ENCODE data around the gene DNAH2.

Gene DNAH2

GRCh38 chr17:7836596-7837407 lies 119.3 kb downstream of the DNAH2 start:
- no peak for TF ChIP-seq CTCF (IDR thresholded peaks at IDR 0.05; ENCODE audit: low read depth, low read length, missing control alignments)
- in situ Hi-C loops (cut with HindIII; ENCODE audit: low pct_ligation_motif_present, low sequenced_read_pairs), result no loop called here
- peak; percentile 76 for DNase-seq

GRCh38 chr17:7837408-7838088 lies 120.0 kb downstream of the DNAH2 start:
- no peaks in the 10 kb centered on the region for H3K27me3 ChIP-seq (replicated peaks)
- peaks cover 3% of the 10 kb centered on the region for H3K36me3 ChIP-seq (replicated peaks)
- TF ChIP-seq CTCF (IDR thresholded peaks at IDR 0.05; ENCODE audit: low read depth, low read length, missing control alignments), result no peak
- no peak overlapping the region for H3K27ac ChIP-seq
- no peak for DNase-seq
- in situ Hi-C loops (cut with HindIII; ENCODE audit: low pct_ligation_motif_present, low sequenced_read_pairs), result no loop called here
- H3K4me3 ChIP-seq (ENCODE audit: low read depth, low read length), result peak overlapping the region; percentile 43

More at GRCh38 chr17:7836596-7837407, 119.3 kb downstream of the DNAH2 start:
- Histone ChIP-seq H3K27ac (peak overlapping the region; percentile 89), H3K27me3 (replicated peaks) (no peaks in the 10 kb centered on the region), H3K36me3 (replicated peaks) (peaks cover 3% of the 10 kb centered on the region), H3K4me3 (ENCODE audit: low read depth, low read length) (peak overlapping the region; percentile 74)

DNA sequence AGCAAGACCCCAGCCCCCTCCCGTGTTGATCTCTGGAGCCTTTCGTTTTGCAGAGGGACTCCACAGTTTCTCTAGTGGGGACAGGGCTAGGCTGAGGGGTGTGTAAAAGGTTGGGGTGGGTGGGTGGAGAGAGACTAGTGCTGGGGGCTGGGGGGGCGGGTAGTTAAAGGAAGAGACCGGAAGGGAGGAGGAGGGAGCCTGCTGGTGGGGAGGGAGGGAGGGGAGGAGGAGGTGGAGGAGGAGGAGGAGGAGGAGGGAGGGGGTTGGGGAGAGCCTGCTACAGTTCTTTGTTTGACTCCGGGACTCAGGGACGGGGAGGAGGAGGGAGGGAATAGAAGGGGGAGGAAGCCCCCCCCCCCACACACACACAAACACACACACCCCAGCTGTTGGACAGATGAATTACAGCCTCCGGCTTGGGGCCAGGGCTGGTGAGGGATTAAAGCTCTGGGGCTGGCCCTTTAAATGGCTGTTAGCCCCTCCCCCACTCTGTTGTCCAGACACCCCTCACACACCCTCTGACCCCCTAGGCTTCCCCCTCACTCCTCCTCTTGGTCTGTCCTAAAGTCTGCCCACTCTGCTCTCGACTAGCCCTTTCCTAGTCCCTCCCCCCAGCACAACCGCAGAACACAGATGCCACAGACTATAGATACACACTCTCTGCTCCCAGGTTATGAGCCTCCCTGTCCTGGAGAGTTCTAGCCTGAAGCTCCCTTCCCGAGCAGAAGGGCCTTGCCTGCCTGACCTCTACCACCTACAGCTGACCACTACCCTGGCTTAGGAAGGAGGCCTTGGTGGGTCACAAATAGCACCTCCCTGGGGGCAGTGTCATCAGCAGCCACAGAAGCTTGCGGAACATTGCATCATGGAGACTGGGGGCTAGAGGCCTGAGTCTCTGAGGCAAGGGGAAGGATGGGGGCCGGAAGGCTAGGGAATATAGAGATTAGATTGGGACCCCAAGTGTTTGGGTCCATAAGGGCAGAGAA lies 120.8 kb downstream of the DNAH2 start:
- peak; percentile 34 for DNase-seq
- peak overlapping the region; percentile 43 for H3K4me3 ChIP-seq (ENCODE audit: low read depth, low read length)
- peaks cover 3% of the 10 kb centered on the region for H3K36me3 ChIP-seq (replicated peaks)
- no peaks in the 10 kb centered on the region for H3K27me3 ChIP-seq (replicated peaks)
- no peak for TF ChIP-seq CTCF (IDR thresholded peaks at IDR 0.05; ENCODE audit: low read depth, low read length, missing control alignments)
- peak overlapping the region; percentile 16 for H3K27ac ChIP-seq
- in situ Hi-C loops (cut with HindIII; ENCODE audit: low pct_ligation_motif_present, low sequenced_read_pairs), result no loop called here

DNA sequence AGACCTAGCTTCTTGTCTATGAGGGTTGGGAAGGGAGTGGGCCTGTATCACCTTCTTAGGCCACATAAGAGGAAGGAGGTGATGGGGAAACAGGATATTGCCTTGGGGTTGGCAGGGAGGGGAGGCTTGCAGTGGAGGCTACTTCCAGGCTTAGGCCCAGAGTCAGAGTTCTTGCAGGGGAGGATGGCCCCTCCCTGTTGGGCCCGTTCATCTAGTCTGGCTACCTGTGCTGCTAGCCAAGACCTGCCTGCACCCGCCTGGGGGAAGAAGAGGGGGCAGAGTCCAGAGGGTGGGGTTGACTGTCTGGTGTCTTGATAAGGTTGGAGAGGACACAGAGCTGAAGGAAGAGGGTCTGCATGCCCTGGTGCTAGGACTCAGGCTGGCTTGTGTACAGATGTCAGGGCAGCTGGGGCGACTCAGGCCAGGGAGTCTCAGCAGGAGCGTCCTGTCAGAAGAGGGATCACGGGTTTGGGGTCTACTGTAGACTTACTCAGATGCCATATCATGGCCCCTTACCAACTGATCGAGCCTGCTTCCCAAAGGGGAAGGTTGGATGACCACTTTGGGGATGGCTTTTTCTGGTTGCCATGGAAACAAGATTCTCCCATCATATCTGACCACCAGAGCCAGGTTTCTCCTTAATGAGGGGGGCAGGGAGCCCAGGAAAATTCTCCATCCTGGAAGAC lies 121.8 kb downstream of the DNAH2 start:
- no peak for DNase-seq
- no peak overlapping the region for H3K4me3 ChIP-seq (ENCODE audit: low read depth, low read length)
- in situ Hi-C loops (cut with HindIII; ENCODE audit: low pct_ligation_motif_present, low sequenced_read_pairs), result no loop called here
- H3K27me3 ChIP-seq (replicated peaks), result no peaks in the 10 kb centered on the region
- no peak for TF ChIP-seq CTCF (IDR thresholded peaks at IDR 0.05; ENCODE audit: low read depth, low read length, missing control alignments)
- H3K36me3 ChIP-seq (replicated peaks), result peaks cover 3% of the 10 kb centered on the region
- no peak overlapping the region for H3K27ac ChIP-seq

DNA sequence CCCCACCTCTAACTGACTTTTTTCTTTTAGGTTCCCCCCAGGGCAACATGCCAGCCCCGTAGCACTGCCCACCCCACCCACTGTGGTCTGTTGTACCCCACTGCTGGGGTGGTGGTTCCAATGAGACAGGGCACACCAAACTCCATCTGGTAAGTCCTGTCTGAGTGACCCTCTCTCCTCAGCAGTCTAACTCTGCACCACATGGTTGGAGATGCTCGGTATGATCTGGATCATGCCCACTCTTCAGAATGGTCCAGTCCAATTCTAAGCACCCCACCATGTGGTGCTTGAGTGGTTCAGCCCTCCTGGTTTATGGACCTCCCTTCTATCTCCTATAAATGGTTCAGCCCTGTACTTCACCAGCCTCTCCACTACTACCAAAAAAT lies 122.3 kb downstream of the DNAH2 start:
- no peak for DNase-seq
- H3K27me3 ChIP-seq (replicated peaks), result no peaks in the 10 kb centered on the region
- peaks cover 3% of the 10 kb centered on the region for H3K36me3 ChIP-seq (replicated peaks)
- no peak for TF ChIP-seq CTCF (IDR thresholded peaks at IDR 0.05; ENCODE audit: low read depth, low read length, missing control alignments)
- no peak overlapping the region for H3K27ac ChIP-seq
- in situ Hi-C loops (cut with HindIII; ENCODE audit: low pct_ligation_motif_present, low sequenced_read_pairs), result no loop called here
- no peak overlapping the region for H3K4me3 ChIP-seq (ENCODE audit: low read depth, low read length)

Data from brain microvascular endothelial cell (primary cell).